H1 (cell line): ENCODE data around the gene APBB1. TPM values are rescaled to one million over a fixed set of nuclear protein-coding genes. Genes with fewer than 3 reads are reported as not detected.

Experiments
- BCL11A ChIP-seq, 2 experiments: IDR thresholded peaks; one replicate each; pipeline ENCODE4 v1.6.1; 2011; ENCODE audit warnings: low read depth in 2 of 2, low read length in 2 of 2, mild to moderate bottlenecking in 2 of 2
- RXRA ChIP-seq: IDR thresholded peaks from 2 replicates; pipeline ENCODE4 v1.6.1; 2011; ENCODE audit warnings: low read depth, mild to moderate bottlenecking, low read length, moderate library complexity; ENCODE audit not compliant: insufficient read depth
- SIX5 ChIP-seq: IDR thresholded peaks from 2 replicates; pipeline ENCODE4 v1.6.1; 2011; ENCODE audit warnings: mild to moderate bottlenecking, low read depth, low read length
- SP2 ChIP-seq: IDR thresholded peaks from 2 replicates; pipeline ENCODE4 v1.6.1; 2012; ENCODE audit warnings: mild to moderate bottlenecking, low read length, inconsistent platforms
- ZNF274 ChIP-seq: IDR thresholded peaks from 2 replicates; pipeline ENCODE4 v1.7.0; 2012; ENCODE audit warnings: low read length, borderline replicate concordance; ENCODE audit errors: extremely low read depth
- polyA plus RNA-seq, 7 experiments: library from polyadenylated mRNA; depleted of rRNA in 3 of 7; stranded (reverse) in 5 of 7; unstranded in 2 of 7; fragments of >200 nt in 5 of 7; fragments of 200-250 nt in 2 of 7; gene quantifications; 1 replicate in 5 of 7; 2 replicates in 1 of 7; 4 replicates in 1 of 7; pipeline versions ENCODE4 v1.2.1 to v1.2.3, GENCODE V29; 2011 to 2013; ENCODE audit warnings: missing spikeins in 2 of 7, mixed read lengths in 2 of 7
- total RNA-seq: library from RNA; stranded (reverse); fragmentation: NEBNext Ultra II Directional; extraction: Animal tissue kit (Norgen Biotek cat#: 25700); gene quantifications from 2 replicates; pipeline ENCODE4 v1.2.1, GENCODE V29; 2021

APBB1 gene
- total and polyA plus RNA-seq, 2 of the 8 experiments (the other 6 are each of a cell fraction or from before 2014, with no cell fraction given): 23.9 to 33.1 TPM

GRCh38 chr11:6387811-6388599, 30.9 kb downstream of the APBB1 start (continued):
- TF ChIP-seq ZNF274 (no peak), SIX5 (no peak), SP2 (no peak), RXRA (no peak), BCL11A (IDR thresholded peaks at IDR 0.05; ENCODE audit: low read depth in 2 of 2, low read length in 2 of 2) (no peak)
